ENCODE measurements around the gene MUC16.
"Not testable (repeated sequence)": the region's sequence is repeated elsewhere in the genome, so short reads cannot be mapped to it uniquely, and the experiment has no call there.

Gene MUC16

GRCh38 chr19:9009935-9010651, at the start of gene MUC16:
Gene MUC16, minus strand, starts transcription at chr19:9010409.
- DNase-seq (ENCODE audit: low spot score), result no peak

- DNase-seq (ENCODE audit: low spot score), result no peak
Measured at GRCh38 chr19:9058905-9059667, 48.9 kb upstream of the MUC16 start.

- DNase-seq (ENCODE audit: low spot score), result no peak
Measured at GRCh38 chr19:9057505-9058258, 47.5 kb upstream of the MUC16 start.

DNA sequence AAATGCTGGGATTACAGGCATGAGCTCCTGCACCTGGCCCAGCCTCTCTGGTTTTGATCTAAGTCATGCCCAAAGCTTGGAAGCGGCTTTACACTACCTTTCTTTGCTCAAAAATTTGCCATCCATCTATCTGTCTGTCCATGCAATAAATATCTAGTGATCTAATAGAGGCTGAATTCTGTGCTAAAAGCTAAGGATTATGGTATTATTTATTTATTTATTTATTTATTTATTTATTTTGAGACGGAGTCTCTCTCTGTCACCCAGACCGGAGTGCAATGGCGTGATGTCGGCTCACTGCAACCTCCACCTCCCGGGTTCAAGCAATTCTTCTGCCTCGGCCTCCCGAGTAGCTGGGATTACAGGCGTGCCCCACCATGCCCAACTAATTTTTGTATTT, 45.9 kb upstream of the MUC16 start:
- not testable (repeated sequence) for DNase-seq (ENCODE audit: low spot score)

DNA sequence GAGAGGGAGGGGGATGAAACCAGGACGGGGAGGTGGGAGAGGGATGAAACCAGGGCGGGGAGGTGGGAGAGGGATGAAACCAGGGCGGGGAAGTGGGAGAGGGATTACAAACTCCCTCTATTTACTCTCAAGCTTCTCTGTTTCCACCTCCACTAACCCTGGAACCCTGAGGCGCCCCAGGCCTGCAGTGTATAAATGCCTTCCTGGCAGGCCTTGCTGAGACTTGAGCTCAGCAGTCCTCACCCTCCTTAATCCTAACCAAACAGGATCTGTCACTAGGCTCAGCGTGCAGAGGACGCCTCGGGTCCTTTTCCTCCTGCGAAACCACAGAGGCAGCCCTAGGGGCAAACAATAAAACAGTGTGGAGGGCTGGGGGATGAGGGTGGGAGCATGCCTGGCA, 44.6 kb upstream of the MUC16 start:
- no peak for DNase-seq (ENCODE audit: low spot score)

DNA sequence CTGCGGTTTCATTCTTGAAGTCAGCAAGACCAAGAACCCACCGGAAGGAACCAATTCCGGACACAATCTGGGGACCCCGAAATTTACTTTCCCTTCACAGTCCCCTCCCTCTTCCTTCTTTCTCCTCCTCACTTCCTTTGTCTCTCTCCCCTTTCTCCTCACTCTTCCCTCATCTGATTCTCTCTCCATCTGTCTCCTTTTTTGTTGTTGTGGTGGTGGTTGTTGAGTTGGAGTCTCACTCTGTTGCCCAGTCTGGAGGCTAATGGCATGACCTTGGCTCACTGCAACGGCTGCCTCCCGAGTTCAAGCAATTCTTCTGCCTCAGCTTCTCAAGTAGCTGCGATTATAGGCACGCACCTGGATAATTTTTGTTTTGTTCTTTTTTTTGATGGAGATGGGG, 44.0 kb upstream of the MUC16 start:
- no peak for DNase-seq (ENCODE audit: low spot score)

DNA sequence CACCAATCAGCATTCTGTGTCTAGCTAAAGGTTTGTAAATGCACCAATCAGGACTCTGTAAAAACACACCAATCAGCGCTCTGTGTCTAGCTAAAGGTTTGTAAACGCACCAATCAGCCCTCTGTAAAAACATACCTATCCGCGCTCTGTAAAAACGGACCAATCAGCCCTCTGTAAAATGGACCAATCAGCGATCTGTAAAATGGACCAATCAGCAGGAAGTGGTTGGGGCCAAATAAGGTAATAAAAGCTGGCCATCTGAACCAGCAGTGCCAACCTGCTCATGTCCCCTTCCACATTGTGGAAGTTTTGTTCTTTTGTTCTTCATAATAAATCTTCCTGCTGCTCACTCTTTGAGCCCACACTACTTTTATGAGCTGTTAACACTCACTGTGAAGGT, 43.5 kb upstream of the MUC16 start:
- DNase-seq (ENCODE audit: low spot score), result not testable (repeated sequence)

DNA sequence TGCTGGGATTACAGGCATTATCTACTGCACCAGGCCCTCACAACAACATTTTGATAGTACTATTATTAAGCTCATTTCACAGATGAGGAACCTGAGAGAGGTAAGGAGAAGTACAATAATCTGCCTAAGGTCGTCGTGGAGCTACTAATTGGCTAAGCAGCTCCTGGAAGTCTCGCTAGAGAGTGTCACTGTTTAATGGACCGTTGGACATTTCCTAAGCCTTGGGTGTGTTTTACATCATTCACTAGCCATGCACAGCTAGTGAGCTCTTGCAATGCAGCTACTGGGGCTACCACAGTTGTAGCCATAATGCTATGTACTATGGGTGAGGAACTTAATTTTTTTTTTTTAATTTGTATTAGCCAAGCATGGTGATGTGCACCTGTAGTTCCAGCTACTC, 42.7 kb upstream of the MUC16 start:
- DNase-seq (ENCODE audit: low spot score), result no peak

GRCh38 chr19:9046694-9047093, 36.5 kb upstream of the MUC16 start:
- no peak for DNase-seq (ENCODE audit: low spot score)

- DNase-seq (ENCODE audit: low spot score), result no peak
Measured at GRCh38 chr19:9044449-9044848, 34.2 kb upstream of the MUC16 start.

GRCh38 chr19:9043524-9043923, 33.3 kb upstream of the MUC16 start:
- DNase-seq (ENCODE audit: low spot score), result no peak

DNA sequence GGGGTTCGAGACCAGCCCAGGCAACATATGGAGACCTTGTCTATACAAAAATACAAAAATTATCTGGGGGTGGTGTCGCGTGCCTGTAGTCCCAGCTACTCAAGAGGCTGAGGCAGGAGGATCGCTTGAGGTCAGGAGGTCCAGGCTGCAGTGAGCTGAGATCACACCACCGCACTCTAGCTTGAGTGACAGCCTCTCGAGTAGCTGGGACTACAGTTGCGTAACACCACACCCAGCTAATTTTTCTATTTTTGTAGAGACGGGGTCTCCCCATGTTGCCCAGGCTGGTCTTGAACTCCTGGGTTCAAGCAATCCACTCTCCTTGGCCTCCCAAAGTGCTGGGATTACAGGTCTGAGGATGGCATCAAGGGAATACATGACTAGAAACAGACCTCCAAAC, 30.8 kb upstream of the MUC16 start:
- DNase-seq (ENCODE audit: low spot score), result no peak

DNA sequence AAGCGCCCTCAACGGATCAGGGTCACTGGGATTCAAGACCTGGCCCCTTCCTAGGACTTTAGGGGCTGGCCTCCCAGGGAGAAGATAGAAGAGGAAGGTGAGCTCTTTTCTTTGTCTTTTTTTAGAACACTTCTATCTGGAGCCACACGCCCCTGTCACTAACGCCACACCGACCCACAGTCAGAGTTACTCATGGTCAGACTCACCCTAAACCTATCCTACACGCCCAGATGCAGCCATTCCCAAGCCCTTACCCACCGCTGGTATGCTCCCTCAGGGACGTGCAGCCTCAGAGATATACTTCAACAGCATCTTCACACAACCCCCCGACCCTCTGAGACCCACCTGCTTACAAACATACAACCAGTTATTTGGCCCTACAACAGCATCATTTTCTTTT, 29.9 kb upstream of the MUC16 start:
- DNase-seq (ENCODE audit: low spot score), result no peak

- no peak for DNase-seq (ENCODE audit: low spot score)
Measured at GRCh38 chr19:9039728-9040127, 29.5 kb upstream of the MUC16 start.

DNA sequence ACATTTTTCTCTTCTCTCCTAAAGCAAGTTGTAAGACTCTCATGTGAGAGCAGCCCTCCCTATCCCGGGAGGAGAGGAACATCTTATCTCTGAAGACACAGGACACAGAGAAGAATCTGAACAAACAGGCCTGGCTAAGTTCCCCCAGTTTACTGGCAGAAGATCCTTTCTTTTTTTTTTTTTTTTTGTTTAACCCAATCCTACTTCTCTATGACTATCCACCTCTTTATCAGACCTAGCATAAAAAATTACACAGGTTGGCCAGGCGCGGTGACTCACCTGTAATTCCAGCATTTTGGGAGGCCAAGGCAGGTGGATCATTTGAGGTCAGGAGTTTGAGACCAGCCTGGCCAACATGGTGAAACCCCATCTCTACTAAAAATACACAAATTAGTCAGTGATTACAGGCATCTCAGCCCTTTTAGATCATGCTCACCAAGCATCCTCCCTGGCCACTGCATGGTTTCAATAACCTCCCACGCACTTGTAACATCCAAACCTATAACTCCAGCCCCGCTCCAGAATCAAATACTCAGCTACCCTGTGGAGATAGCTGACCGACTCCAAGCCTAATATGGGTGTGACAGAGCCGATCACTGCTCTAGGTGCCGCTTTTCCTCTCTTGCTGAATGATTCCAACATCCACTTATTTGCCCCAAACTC, 27.3 kb upstream of the MUC16 start:
- DNase-seq (ENCODE audit: low spot score), result no peak

DNA sequence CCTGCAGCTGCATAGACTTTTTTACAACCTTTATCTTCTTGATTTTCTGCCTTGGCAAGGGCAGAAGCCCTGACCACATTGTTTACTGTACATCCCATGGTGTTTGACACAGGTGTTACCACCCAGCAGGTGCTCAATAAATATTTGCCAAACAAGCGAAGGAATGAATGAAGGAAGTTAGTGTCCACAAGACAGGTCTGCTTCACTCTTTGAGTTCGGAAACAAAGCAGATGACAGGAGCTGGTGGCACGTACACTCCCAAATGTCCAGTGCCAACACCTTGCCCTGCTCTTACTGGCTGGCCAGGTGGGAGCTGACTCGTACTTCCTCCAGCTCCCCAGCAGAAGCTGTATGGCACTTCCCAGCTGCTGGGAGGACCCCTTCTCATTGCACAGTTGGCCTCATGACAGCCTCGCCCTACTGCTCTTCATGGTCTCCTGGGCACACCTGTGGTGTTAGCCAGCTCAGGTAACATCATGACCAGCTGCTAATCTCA, 22.0 kb upstream of the MUC16 start:
- no peak for DNase-seq (ENCODE audit: low spot score)

GRCh38 chr19:9018163-9018875, 8.1 kb upstream of the MUC16 start:
- no peak for DNase-seq (ENCODE audit: low spot score)

GRCh38 chr19:9014803-9015202, 4.6 kb upstream of the MUC16 start:
- no peak for DNase-seq (ENCODE audit: low spot score)

GRCh38 chr19:9013988-9014387, 3.8 kb upstream of the MUC16 start:
- DNase-seq (ENCODE audit: low spot score), result no peak

GRCh38 chr19:9011875-9012274, 1.7 kb upstream of the MUC16 start:
- no peak for DNase-seq (ENCODE audit: low spot score)

DNA sequence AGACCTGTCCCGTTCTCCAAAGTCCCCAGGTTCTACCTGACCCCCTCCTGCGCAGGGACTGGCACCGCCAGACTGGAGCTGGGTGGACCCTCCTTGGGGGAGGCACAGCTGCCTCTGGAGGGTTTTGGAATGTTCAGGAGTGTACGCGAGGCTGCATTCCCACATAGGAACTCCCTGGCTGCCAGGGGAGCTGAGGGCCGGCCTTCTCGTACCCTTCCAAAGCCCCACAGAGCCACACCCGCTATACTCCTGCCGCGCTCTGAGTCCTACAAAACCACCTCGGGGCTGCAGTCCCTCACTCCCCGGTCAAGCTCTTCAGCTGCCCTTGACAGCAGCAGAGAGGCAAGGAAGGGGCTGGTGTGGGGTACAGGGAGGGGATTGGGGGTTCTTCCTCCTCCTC, 484 bp upstream of the MUC16 start:
- no peak for DNase-seq (ENCODE audit: low spot score)

- no peak for DNase-seq (ENCODE audit: low spot score)
Measured at GRCh38 chr19:9009431-9009830, 778 bp downstream of the MUC16 start.
